Measurements from ENCODE around the gene VPS13D.

VPS13D gene

GRCh38 chr1:12445257-12445656 lies 215.4 kb downstream of the VPS13D start:
- no peak overlapping the region for H3K4me3 ChIP-seq (ENCODE audit: low read length)
- TF ChIP-seq EZH2phosphoT487 (IDR thresholded peaks at IDR 0.05; ENCODE audit: borderline replicate concordance, low read length), result no peak
- TF ChIP-seq, protein P1, sequence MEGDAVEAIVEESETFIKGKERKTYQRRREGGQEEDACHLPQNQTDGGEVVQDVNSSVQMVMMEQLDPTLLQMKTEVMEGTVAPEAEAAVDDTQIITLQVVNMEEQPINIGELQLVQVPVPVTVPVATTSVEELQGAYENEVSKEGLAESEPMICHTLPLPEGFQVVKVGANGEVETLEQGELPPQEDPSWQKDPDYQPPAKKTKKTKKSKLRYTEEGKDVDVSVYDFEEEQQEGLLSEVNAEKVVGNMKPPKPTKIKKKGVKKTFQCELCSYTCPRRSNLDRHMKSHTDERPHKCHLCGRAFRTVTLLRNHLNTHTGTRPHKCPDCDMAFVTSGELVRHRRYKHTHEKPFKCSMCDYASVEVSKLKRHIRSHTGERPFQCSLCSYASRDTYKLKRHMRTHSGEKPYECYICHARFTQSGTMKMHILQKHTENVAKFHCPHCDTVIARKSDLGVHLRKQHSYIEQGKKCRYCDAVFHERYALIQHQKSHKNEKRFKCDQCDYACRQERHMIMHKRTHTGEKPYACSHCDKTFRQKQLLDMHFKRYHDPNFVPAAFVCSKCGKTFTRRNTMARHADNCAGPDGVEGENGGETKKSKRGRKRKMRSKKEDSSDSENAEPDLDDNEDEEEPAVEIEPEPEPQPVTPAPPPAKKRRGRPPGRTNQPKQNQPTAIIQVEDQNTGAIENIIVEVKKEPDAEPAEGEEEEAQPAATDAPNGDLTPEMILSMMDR (IDR thresholded peaks at IDR 0.05; ENCODE audit: low read depth, low read length, poor library complexity, severe bottlenecking), result no peak
- no peaks in the 10 kb centered on the region for H3K4me1 ChIP-seq (ENCODE audit: control insufficient read depth, low read length)
- H3K9me3 ChIP-seq (ENCODE audit: control insufficient read depth, insufficient read depth, low read length), result no peaks in the 10 kb centered on the region
- H3K79me2 ChIP-seq (ENCODE audit: control insufficient read depth, low read length), result no peaks in the 10 kb centered on the region
- no peaks in the 10 kb centered on the region for H3K27me3 ChIP-seq (ENCODE audit: control insufficient read depth, low read length)
- no peaks in the 10 kb centered on the region for H3K9me2 ChIP-seq (replicated peaks; ENCODE audit: control insufficient read depth, low read length)
- H3K4me2 ChIP-seq (ENCODE audit: low read length), result no peak overlapping the region
- no peaks in the 10 kb centered on the region for H3K36me3 ChIP-seq (ENCODE audit: control insufficient read depth, low read length)
- no peaks in the 10 kb centered on the region for H3F3A ChIP-seq (ENCODE audit: control insufficient read depth, insufficient read depth)
- no peak overlapping the region for H3K27ac ChIP-seq (ENCODE audit: low read depth, low read length)
- H4K20me1 ChIP-seq (ENCODE audit: control insufficient read depth, insufficient read depth, low read depth, low read length), result no peaks in the 10 kb centered on the region; the same call in 1 of the 2 replicates

- H3F3A ChIP-seq (ENCODE audit: control insufficient read depth, insufficient read depth), result no peaks in the 10 kb centered on the region
- H3K4me2 ChIP-seq (ENCODE audit: low read length), result no peak overlapping the region
- no peaks in the 10 kb centered on the region for H3K9me2 ChIP-seq (replicated peaks; ENCODE audit: control insufficient read depth, low read length)
- H3K27ac ChIP-seq (ENCODE audit: low read depth, low read length), result no peak overlapping the region
- H3K9me3 ChIP-seq (ENCODE audit: control insufficient read depth, insufficient read depth, low read length), result no peaks in the 10 kb centered on the region
- H3K4me1 ChIP-seq (ENCODE audit: control insufficient read depth, low read length), result no peaks in the 10 kb centered on the region
- H3K4me3 ChIP-seq (ENCODE audit: low read length), result no peak overlapping the region
- TF ChIP-seq, protein P1 (IDR thresholded peaks at IDR 0.05; ENCODE audit: low read depth, low read length, poor library complexity, severe bottlenecking), result no peak
- no peak for TF ChIP-seq EZH2phosphoT487 (IDR thresholded peaks at IDR 0.05; ENCODE audit: borderline replicate concordance, low read length)
- no peaks in the 10 kb centered on the region for H3K79me2 ChIP-seq (ENCODE audit: control insufficient read depth, low read length)
- no peaks in the 10 kb centered on the region for H3K27me3 ChIP-seq (ENCODE audit: control insufficient read depth, low read length)
- H3K36me3 ChIP-seq (ENCODE audit: control insufficient read depth, low read length), result no peaks in the 10 kb centered on the region
- H4K20me1 ChIP-seq (ENCODE audit: control insufficient read depth, insufficient read depth, low read depth, low read length), result no peaks in the 10 kb centered on the region; the same call in 1 of the 2 replicates
Observed at GRCh38 chr1:12446593-12446992, 216.8 kb downstream of the VPS13D start.

GRCh38 chr1:12447307-12447706 lies 217.5 kb downstream of the VPS13D start:
- no peaks in the 10 kb centered on the region for H3K36me3 ChIP-seq (ENCODE audit: control insufficient read depth, low read length)
- no peak overlapping the region for H3K27ac ChIP-seq (ENCODE audit: low read depth, low read length)
- no peaks in the 10 kb centered on the region for H3K27me3 ChIP-seq (ENCODE audit: control insufficient read depth, low read length)

More at GRCh38 chr1:12447307-12447706, 217.5 kb downstream of the VPS13D start:
- no peaks in the 10 kb centered on the region for H3F3A ChIP-seq (ENCODE audit: control insufficient read depth, insufficient read depth)
- H4K20me1 ChIP-seq (ENCODE audit: control insufficient read depth, insufficient read depth, low read depth, low read length), result no peaks in the 10 kb centered on the region; the same call in 1 of the 2 replicates
- H3K79me2 ChIP-seq (ENCODE audit: control insufficient read depth, low read length), result no peaks in the 10 kb centered on the region
- H3K4me3 ChIP-seq (ENCODE audit: low read length), result no peak overlapping the region
- H3K4me1 ChIP-seq (ENCODE audit: control insufficient read depth, low read length), result no peaks in the 10 kb centered on the region
- H3K9me3 ChIP-seq (ENCODE audit: control insufficient read depth, insufficient read depth, low read length), result no peaks in the 10 kb centered on the region
- TF ChIP-seq EZH2phosphoT487 (IDR thresholded peaks at IDR 0.05; ENCODE audit: borderline replicate concordance, low read length), result no peak
- TF ChIP-seq, protein P1 (IDR thresholded peaks at IDR 0.05; ENCODE audit: low read depth, low read length, poor library complexity, severe bottlenecking), result no peak
- no peaks in the 10 kb centered on the region for H3K9me2 ChIP-seq (replicated peaks; ENCODE audit: control insufficient read depth, low read length)
- no peak overlapping the region for H3K4me2 ChIP-seq (ENCODE audit: low read length)

All from DOHH2 (cell line).